CD4-positive, alpha-beta T cell treated with Interleukin-4 for 1 hour (primary cell): ENCODE results near the gene ADAMTS2.

Source experiments
- DNase-seq, 2 donors: peaks; one replicate each; pipeline ENCODE4 v3.0.0-alpha.2; 2020 to 2022

The ADAMTS2 gene

GRCh38 chr5:179263391-179264052 is 81.7 kb downstream of the ADAMTS2 start:
- peak in 1 of 2 donors; percentile 7 for DNase-seq

- DNase-seq, result peak in 1 of 2 donors; percentile 9
Measured at GRCh38 chr5:179262126-179262920, 82.9 kb downstream of the ADAMTS2 start.

- peak in 1 of 2 donors; percentile 10 for DNase-seq
Measured at GRCh38 chr5:179261301-179262125, 83.7 kb downstream of the ADAMTS2 start.

GRCh38 chr5:179260324-179261070 is 84.8 kb downstream of the ADAMTS2 start:
- DNase-seq, result peak in 1 of 2 donors; percentile 8

- DNase-seq, result peak in 1 of 2 donors; percentile 8
Measured at GRCh38 chr5:179259731-179260323, 85.4 kb downstream of the ADAMTS2 start.

- DNase-seq, result peak in 1 of 2 donors; percentile 4
Measured at GRCh38 chr5:179258922-179259730, 86.1 kb downstream of the ADAMTS2 start.

GRCh38 chr5:179258001-179258921 is 87.0 kb downstream of the ADAMTS2 start:
- DNase-seq, result peak in 1 of 2 donors; percentile 7

- peak in 1 of 2 donors; percentile 9 for DNase-seq
Measured at GRCh38 chr5:179257176-179257682, 88.0 kb downstream of the ADAMTS2 start.

GRCh38 chr5:179256328-179257175 is 88.7 kb downstream of the ADAMTS2 start:
- peak in 1 of 2 donors; percentile 3 for DNase-seq

- DNase-seq, result peak in 1 of 2 donors; percentile 9
Measured at GRCh38 chr5:179255527-179256327, 89.5 kb downstream of the ADAMTS2 start.

- no peak for DNase-seq
Measured at GRCh38 chr5:179254638-179255271, 90.5 kb downstream of the ADAMTS2 start.

- DNase-seq, result no peak
Measured at GRCh38 chr5:179253730-179254129, 91.5 kb downstream of the ADAMTS2 start.

GRCh38 chr5:179251276-179251969 is 93.8 kb downstream of the ADAMTS2 start:
- no peak for DNase-seq

GRCh38 chr5:179250561-179251225 is 94.6 kb downstream of the ADAMTS2 start:
- no peak for DNase-seq

GRCh38 chr5:179246227-179246626 is 99.0 kb downstream of the ADAMTS2 start:
- no peak for DNase-seq

GRCh38 chr5:179245031-179245430 is 100.2 kb downstream of the ADAMTS2 start:
- DNase-seq, result no peak
